GM12873 (cell line): ENCODE results near the gene NDUFAF8.

Experiments
- TF ChIP-seq, protein P1 (sequence below): IDR thresholded peaks from 2 replicates; pipeline ENCODE4 v1.5.1; 2012; ENCODE audit warnings: low read depth, mild to moderate bottlenecking, moderate library complexity, low read length, control low read depth; ENCODE audit not compliant: insufficient read depth; ENCODE audit errors: missing control alignments

Gene NDUFAF8

DNA sequence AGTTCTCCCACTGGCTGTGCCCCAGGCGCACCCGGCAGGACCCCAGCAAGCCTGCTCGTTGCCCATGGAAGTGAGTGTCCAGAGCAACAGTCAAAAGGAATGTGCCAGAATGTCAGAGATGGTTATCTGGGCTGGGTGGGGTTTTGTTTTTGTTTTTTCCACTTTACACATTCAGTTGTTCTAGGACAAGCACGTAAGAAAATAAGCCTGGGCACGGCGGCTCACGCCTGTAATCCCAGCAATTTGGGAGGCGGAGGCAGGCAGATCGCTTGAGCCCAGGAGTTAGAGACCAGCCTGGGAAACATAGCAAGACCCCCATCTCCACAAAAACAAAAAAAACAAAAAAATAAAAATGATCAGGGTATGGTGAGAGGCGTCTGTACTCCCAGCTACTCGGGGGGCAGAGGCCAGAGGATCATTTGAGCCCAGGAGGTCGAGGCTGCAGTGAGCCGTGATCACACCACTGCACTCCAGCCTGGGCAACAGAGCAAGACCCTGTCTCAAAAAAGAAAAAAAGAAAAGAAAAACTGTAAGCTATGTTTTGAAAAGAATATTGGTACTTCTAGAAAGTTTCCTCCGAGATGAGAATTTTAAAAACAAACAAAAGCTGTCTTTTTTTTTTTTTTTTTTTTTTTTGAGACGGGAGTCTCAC lies 8.3 kb downstream of the NDUFAF8 start:
- TF ChIP-seq, protein P1, sequence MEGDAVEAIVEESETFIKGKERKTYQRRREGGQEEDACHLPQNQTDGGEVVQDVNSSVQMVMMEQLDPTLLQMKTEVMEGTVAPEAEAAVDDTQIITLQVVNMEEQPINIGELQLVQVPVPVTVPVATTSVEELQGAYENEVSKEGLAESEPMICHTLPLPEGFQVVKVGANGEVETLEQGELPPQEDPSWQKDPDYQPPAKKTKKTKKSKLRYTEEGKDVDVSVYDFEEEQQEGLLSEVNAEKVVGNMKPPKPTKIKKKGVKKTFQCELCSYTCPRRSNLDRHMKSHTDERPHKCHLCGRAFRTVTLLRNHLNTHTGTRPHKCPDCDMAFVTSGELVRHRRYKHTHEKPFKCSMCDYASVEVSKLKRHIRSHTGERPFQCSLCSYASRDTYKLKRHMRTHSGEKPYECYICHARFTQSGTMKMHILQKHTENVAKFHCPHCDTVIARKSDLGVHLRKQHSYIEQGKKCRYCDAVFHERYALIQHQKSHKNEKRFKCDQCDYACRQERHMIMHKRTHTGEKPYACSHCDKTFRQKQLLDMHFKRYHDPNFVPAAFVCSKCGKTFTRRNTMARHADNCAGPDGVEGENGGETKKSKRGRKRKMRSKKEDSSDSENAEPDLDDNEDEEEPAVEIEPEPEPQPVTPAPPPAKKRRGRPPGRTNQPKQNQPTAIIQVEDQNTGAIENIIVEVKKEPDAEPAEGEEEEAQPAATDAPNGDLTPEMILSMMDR = no peak

- TF ChIP-seq, protein P1 = no peak
Observed at GRCh38 chr17:81248649-81249048, 9.5 kb downstream of the NDUFAF8 start.

DNA sequence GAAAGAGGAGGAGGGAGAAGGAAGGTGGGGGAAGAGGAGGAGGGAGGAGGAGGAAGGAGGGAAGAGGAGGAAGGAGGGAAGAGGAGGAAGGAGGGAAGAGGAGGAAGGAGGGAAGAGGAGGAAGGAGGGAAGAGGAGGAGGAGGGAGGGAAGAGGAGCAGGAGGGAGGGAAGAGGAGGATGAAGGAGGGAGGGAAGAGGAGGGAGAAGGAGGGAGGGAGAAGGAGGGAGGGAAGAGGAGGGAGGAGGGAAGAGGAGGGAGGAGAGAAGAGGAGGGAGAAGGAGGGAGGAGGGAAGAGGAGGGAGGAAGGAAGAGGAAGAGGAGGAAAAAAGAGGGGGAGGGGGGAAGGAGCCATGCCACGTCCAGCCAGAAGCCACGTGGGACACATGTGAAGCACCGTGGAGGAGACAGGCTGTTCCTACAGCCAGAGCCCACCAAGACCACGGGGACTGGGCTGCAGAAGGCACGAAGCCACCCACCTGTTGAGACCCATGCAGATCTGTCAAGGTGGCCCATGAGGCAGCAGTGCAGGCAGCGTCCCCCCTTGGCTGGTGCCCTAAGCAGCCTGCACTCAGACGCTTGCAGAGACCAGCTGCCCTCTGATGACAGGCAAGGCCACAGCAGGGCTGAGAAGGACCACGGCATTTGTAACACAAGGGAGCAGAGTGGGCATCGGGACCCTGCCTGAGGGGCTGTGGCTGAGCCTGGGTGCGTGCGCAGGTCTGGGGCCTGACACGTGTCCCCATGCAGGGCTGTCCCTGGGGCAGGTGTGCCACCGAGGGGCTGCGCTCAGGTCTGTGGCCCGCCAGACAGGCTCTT lies 10.3 kb downstream of the NDUFAF8 start:
- TF ChIP-seq, protein P1 = no peak

DNA sequence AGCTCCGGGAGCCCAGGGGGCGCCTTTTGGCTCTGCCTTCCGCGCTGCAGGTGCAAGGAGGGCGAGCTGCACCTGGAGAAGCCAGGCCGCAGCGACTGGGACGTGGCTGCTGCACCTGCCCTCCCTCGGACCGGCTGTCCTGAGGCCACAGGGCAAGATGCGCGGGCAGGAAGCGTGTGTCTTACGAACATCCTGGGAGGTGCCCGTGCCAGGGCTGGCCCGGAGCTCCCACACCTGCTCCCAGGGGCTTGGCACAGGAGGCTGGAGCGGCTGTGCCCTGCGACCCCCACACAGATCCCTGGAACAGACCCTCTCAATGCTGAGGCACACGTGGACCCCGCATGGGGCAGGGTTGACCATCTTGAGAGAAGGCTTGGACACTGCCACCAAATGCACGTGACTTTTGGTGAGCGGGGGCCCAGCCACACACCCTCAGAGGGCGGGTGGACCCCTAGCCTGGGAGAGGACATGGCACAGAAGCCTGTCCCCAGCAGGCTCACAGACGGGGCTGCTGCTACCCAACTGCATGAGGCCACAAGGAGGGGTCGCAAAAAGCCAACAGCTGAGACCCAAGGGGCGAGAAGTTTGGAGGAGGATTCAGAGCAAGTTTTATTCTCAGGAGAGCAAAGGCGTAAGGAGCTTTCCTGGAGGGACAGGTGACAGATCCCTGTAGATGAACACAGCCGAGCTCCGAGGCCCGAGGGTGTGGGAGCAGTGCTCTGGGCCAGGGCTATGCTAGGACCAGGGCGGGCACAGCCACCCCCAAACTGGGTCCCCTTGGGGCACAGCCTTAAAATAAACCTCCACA lies 11.4 kb downstream of the NDUFAF8 start:
- TF ChIP-seq, protein P1 = no peak

GRCh38 chr17:81251094-81251708 lies 12.1 kb downstream of the NDUFAF8 start:
- TF ChIP-seq, protein P1 = no peak

- TF ChIP-seq, protein P1 = no peak
Observed at GRCh38 chr17:81251709-81252301, 12.7 kb downstream of the NDUFAF8 start.
